NCI-H774 (cell line): Measurements from ENCODE around the gene FBXW2.
A peak's percentile ranks its signal among the peaks of the same experiment; 100 is the strongest.

Experiments used
- DNase-seq: peaks from one replicate; lab custom pipeline; 2025; lab: John Stamatoyannopoulos, UW

The FBXW2 gene

GRCh38 chr9:120714088-120714845 is 78.9 kb downstream of the FBXW2 start, which contains the start of gene MEGF9:
MEGF9 (minus strand) TSS chr9:120714470; CDS start chr9:120714358, 112 bp downstream.
- peak; percentile 99 for DNase-seq

GRCh38 chr9:120713257-120714087 is 79.7 kb downstream of the FBXW2 start:
- DNase-seq, result no peak

DNA sequence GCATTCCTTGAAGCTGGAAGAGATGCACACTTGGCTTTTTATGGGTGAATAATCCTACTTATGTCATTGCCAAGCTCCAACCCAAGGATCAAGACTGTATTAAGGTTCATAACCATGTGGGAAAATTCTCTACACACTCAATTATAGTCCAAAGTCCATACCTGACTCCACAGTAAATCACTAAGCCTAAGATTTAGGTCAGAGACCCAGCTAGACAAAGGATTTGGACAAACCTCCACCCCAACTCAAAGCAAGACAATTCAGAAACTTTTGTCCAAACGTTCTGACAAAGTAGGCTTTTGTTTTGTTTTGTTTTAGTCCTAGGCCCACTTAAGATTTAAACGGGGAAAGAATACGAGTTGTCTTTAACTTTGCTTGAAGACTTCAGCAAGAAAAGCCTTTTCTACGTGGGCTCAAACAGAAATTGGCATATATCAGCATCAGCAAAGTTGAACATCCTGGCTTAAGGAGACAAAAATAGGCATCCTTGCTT is 80.6 kb downstream of the FBXW2 start:
- no peak for DNase-seq

- DNase-seq, result no peak
Measured at GRCh38 chr9:120711841-120712538, 81.2 kb downstream of the FBXW2 start.

DNA sequence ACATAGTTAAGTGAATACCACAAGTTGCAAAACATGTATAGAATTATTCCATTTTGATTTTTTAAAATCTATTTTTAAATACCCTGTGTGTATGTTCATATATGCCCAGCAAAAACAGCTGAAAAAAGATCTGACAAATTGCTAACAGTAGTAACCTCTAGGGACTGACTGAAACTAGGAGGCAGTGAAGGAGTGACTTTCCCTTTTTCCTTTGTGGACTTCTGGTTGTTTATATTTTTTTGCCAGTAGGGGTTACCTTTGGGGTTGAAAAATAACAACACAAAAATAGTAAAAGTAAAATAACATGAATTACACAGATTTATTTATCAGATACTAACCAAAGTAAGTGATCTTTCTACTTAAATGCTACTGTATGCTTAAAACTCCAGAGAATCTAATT is 81.9 kb downstream of the FBXW2 start:
- no peak for DNase-seq

GRCh38 chr9:120710110-120710981 is 82.9 kb downstream of the FBXW2 start:
- peak; percentile 61 for DNase-seq

DNA sequence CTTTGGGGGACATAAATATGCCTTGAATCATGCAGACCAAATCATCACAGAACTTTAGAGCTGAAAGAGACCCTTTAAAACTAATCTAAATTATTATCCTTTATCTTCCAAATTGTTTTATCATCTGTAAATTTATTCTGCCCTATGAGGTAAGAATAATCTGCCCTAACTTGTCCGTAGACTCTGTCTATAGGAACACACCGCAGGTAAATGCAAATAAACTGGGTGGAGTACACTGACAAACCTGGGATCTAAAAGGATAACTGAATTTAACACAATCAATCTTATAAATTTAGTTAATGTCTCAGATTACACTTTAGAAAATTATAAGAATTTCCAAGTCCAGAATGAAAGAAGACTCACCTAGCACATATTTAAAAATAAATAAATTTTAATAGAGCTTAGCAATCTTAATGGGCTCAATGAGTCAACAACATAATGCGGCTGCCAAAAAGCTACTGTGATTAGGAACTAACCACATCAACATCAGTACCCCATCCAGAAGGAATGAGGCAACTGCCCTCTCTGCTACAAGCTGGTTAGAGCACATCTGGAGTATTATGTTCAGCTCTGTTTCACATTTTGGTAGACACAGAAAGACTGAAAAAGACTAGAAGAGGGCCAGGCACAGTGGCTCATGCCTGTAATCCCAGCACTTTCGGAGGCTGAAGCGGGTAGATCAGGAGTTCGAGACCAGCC is 84.5 kb downstream of the FBXW2 start:
- DNase-seq, result no peak

DNA sequence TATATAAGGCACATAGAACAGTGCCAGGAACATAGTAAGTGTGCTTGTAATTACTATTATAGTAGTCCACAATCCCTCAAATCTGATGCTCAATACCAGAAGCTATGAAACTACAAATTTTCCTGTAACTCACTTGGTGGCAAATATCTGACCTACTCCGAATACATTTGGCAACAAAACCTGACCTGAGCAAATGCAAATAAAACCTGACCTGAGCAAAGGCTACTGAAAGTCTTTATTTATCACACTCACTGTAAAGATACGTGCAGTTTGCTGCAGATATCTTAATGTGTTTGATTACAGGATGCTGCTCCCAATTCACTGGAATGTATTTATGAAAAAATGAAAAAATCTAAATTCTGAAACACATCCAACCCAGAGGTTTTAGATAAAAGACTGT is 86.0 kb downstream of the FBXW2 start:
- no peak for DNase-seq
